Measurements from ENCODE around the gene CLCN5. TPM values are rescaled to one million over a fixed set of nuclear protein-coding genes. Genes with fewer than 3 reads are reported as not detected.

CLCN5 gene
- polyA plus RNA-seq, 2 of the 4 experiments (the other 2 are of a cell fraction) = 2.6 to 5.2 TPM

DNA sequence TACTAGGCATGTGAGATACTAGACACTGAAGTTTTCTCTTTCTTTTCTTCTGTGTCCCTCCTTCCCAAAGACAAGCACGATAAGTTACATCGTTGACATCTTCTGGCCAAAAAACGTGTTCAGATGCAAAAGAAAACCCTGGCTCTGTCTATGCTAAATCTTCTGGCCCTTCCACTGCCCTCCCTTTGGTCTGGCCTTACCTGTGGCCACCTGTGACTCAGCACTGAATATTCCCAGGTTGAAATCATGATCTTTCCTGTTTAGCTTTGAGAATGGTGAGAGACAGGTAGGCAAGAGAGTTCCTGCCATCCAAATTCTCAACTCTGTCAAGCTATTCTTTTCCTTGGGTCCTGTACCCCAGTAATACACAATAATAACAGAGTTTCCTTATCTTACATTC, 12.3 kb downstream of the CLCN5 start (continued):
- TF ChIP-seq, protein P1, sequence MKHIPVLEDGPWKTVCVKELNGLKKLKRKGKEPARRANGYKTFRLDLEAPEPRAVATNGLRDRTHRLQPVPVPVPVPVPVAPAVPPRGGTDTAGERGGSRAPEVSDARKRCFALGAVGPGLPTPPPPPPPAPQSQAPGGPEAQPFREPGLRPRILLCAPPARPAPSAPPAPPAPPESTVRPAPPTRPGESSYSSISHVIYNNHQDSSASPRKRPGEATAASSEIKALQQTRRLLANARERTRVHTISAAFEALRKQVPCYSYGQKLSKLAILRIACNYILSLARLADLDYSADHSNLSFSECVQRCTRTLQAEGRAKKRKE (CRISPR knock-in tag; IDR thresholded peaks at IDR 0.05; ENCODE audit: low read depth) = no peak
- TF ChIP-seq JUN (IDR thresholded peaks at IDR 0.05) (no peak), GATA3 (IDR thresholded peaks at IDR 0.05; ENCODE audit: borderline replicate concordance) (no peak), SMC3 (IDR thresholded peaks at IDR 0.05) (no peak), HEYL (CRISPR knock-in tag; IDR thresholded peaks at IDR 0.05) (no peak), CBX2 (IDR thresholded peaks at IDR 0.05; ENCODE audit: borderline replicate concordance, low read depth) (no peak), MAZ (IDR thresholded peaks at IDR 0.05; ENCODE audit: borderline replicate concordance, low read depth, low read length) (no peak)
- TF ChIP-seq, protein P2, sequence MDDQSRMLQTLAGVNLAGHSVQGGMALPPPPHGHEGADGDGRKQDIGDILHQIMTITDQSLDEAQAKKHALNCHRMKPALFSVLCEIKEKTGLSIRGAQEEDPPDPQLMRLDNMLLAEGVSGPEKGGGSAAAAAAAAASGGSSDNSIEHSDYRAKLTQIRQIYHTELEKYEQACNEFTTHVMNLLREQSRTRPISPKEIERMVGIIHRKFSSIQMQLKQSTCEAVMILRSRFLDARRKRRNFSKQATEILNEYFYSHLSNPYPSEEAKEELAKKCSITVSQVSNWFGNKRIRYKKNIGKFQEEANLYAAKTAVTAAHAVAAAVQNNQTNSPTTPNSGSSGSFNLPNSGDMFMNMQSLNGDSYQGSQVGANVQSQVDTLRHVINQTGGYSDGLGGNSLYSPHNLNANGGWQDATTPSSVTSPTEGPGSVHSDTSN (IDR thresholded peaks at IDR 0.05) = no peak

DNA sequence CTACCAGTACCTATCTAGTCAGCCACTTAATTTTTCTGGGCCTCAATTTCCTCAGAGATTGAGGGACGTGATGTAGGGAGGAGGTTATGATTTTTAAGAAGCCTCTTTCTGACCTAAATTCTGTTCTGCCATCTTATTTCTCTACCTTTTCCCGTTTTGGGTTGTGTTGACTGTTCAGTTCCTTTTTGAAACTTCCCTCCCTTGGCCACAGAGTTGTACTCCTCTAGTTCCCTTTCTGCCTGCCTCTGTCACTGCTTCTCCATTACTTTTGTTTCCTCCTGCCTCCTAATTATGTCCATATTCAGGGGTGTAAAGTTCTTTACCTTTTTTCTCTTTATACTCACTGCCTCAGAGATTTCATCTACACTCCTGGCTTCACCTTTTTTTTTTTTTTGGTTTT, 25.4 kb downstream of the CLCN5 start:
- no peak overlapping the region for H3K4me2 ChIP-seq
- no peak overlapping the region for H3K4me3 ChIP-seq
- H3K27ac ChIP-seq = no peak overlapping the region
- POLR2A ChIA-PET = no interaction called here
- no peaks in the 10 kb centered on the region for H3K4me1 ChIP-seq
- 37% methylated on average over 2 of the region's 2 CpGs for WGBS (ENCODE audit: missing lambda C conversion rate)
- CTCF ChIA-PET = no interaction called here
- TF ChIP-seq SMC3 (IDR thresholded peaks at IDR 0.05) = no peak
- TF ChIP-seq HOXB5 (CRISPR knock-in tag; IDR thresholded peaks at IDR 0.05) = no peak
- TF ChIP-seq RNF2 (IDR thresholded peaks at IDR 0.05; ENCODE audit: borderline replicate concordance, low read depth) = no peak
- no peak for TF ChIP-seq HEYL (CRISPR knock-in tag; IDR thresholded peaks at IDR 0.05)
- no peak for TF ChIP-seq CBX8 (IDR thresholded peaks at IDR 0.05)
- no peak for TF ChIP-seq MAFK (IDR thresholded peaks at IDR 0.05; ENCODE audit: partially characterized antibody)
- no peak for TF ChIP-seq GATA3 (IDR thresholded peaks at IDR 0.05; ENCODE audit: borderline replicate concordance)
- TF ChIP-seq, protein P3, sequence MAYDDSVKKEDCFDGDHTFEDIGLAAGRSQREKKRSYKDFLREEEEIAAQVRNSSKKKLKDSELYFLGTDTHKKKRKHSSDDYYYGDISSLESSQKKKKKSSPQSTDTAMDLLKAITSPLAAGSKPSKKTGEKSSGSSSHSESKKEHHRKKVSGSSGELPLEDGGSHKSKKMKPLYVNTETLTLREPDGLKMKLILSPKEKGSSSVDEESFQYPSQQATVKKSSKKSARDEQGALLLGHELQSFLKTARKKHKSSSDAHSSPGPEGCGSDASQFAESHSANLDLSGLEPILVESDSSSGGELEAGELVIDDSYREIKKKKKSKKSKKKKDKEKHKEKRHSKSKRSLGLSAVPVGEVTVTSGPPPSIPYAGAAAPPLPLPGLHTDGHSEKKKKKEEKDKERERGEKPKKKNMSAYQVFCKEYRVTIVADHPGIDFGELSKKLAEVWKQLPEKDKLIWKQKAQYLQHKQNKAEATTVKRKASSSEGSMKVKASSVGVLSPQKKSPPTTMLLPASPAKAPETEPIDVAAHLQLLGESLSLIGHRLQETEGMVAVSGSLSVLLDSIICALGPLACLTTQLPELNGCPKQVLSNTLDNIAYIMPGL (CRISPR knock-in tag; IDR thresholded peaks at IDR 0.05; ENCODE audit: borderline replicate concordance) = no peak
- TF ChIP-seq ZNF302 (CRISPR knock-in tag; IDR thresholded peaks at IDR 0.05) = no peak
- TF ChIP-seq RFX5 (IDR thresholded peaks at IDR 0.05) = no peak
- no peaks in the 10 kb centered on the region for H3K9me3 ChIP-seq
- FAIRE-seq (no peak), ATAC-seq (no peak), DNase-seq (ENCODE audit: low read depth in 1 of 2, low spot score in 1 of 2) (no peak)

DNA sequence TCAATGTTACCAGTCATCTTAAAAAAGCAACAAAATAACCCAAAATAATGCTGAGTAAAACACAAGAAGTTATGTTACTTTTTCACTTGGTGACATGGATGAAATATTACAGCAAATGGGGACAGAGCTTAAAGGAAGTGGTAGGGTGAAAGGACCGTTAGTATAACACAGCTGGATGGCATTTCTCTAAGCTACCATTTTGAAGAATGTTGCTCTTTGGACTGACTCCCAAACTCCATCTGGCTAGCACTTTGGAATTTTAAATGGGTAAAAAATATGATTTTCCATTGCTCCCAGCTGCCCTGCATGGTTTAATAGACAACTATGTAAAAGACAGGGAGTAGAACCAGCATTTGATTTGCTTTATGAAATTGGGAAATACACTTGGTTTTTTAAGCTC, 27.6 kb downstream of the CLCN5 start:
- Histone ChIP-seq H3K4me3 (no peak overlapping the region), H3K27ac (no peak overlapping the region), H3K9me3 (no peaks in the 10 kb centered on the region), H3K4me2 (no peak overlapping the region), H3K4me1 (no peaks in the 10 kb centered on the region)
- 81% methylated on average over 1 of the region's 1 CpG for WGBS (ENCODE audit: missing lambda C conversion rate)
- ChIA-PET POLR2A (no interaction called here), CTCF (no interaction called here)
- TF ChIP-seq SMC3 (IDR thresholded peaks at IDR 0.05) = no peak
- TF ChIP-seq POLR2AphosphoS2 (conservative IDR thresholded peaks at IDR 0.05; ENCODE audit: low read length) = no peak
- TF ChIP-seq, protein P3 (CRISPR knock-in tag; IDR thresholded peaks at IDR 0.05; ENCODE audit: borderline replicate concordance) = no peak
- TF ChIP-seq ESRRA (IDR thresholded peaks at IDR 0.05; ENCODE audit: borderline replicate concordance, low read length) = no peak
- TF ChIP-seq HDAC2 (IDR thresholded peaks at IDR 0.05) = no peak
- TF ChIP-seq ZFP36 (IDR thresholded peaks at IDR 0.05; ENCODE audit: borderline replicate concordance, partially characterized antibody) = no peak
- TF ChIP-seq MYC (IDR thresholded peaks at IDR 0.05; ENCODE audit: borderline replicate concordance, low read length) = no peak
- TF ChIP-seq HOXB5 (CRISPR knock-in tag; IDR thresholded peaks at IDR 0.05) = no peak
- TF ChIP-seq, protein P4, sequence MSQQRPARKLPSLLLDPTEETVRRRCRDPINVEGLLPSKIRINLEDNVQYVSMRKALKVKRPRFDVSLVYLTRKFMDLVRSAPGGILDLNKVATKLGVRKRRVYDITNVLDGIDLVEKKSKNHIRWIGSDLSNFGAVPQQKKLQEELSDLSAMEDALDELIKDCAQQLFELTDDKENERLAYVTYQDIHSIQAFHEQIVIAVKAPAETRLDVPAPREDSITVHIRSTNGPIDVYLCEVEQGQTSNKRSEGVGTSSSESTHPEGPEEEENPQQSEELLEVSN (IDR thresholded peaks at IDR 0.05; ENCODE audit: borderline replicate concordance, low read depth) = no peak
- no peak for TF ChIP-seq MAFK (IDR thresholded peaks at IDR 0.05; ENCODE audit: partially characterized antibody)
- no peak for TF ChIP-seq JUNB (IDR thresholded peaks at IDR 0.05)
- TF ChIP-seq, protein P5, sequence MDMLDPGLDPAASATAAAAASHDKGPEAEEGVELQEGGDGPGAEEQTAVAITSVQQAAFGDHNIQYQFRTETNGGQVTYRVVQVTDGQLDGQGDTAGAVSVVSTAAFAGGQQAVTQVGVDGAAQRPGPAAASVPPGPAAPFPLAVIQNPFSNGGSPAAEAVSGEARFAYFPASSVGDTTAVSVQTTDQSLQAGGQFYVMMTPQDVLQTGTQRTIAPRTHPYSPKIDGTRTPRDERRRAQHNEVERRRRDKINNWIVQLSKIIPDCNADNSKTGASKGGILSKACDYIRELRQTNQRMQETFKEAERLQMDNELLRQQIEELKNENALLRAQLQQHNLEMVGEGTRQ (IDR thresholded peaks at IDR 0.05) = no peak
- no peak for TF ChIP-seq HOXB13 (CRISPR knock-in tag; IDR thresholded peaks at IDR 0.05; ENCODE audit: low read depth)
- TF ChIP-seq ZNF302 (CRISPR knock-in tag; IDR thresholded peaks at IDR 0.05) = no peak
- no peak for TF ChIP-seq BHLHE40 (IDR thresholded peaks at IDR 0.05; ENCODE audit: low read depth, low read length)
- TF ChIP-seq EP300 (IDR thresholded peaks at IDR 0.05) = no peak
- peak; percentile 36 for FAIRE-seq
- ATAC-seq = no peak
- no peak for DNase-seq (ENCODE audit: low read depth in 1 of 2, low spot score in 1 of 2)

All from A549 (cell line).